ENCODE measurements around the gene KIAA1755.
A peak's percentile ranks its signal among the peaks of the same experiment; 100 is the strongest.

KIAA1755 gene

GRCh38 chr20:38228436-38228835, 32.1 kb downstream of the KIAA1755 start:
- DNase-seq, result peak in 1 of 2 experiments; percentile 17

GRCh38 chr20:38227420-38228360, 32.8 kb downstream of the KIAA1755 start:
- TF ChIP-seq POLR2A (IDR thresholded peaks at IDR 0.05; ENCODE audit: low read length), result no peak
- DNase-seq, result no peak

More at GRCh38 chr20:38228436-38228835, 32.1 kb downstream of the KIAA1755 start:
- no peak for TF ChIP-seq GATA1 (IDR thresholded peaks at IDR 0.05; ENCODE audit: low read depth, low read length)
- no peak for TF ChIP-seq POLR2A (IDR thresholded peaks at IDR 0.05; ENCODE audit: low read length)

GRCh38 chr20:38226553-38226952, 34.0 kb downstream of the KIAA1755 start:
- no peak for DNase-seq
- TF ChIP-seq POLR2A (IDR thresholded peaks at IDR 0.05; ENCODE audit: low read length) (no peak), GATA1 (IDR thresholded peaks at IDR 0.05; ENCODE audit: low read depth, low read length) (no peak)

- DNase-seq, result no peak
These were observed 34.7 kb downstream of the KIAA1755 start for GRCh38 chr20:38225900-38226263.

GRCh38 chr20:38225240-38225899, 35.2 kb downstream of the KIAA1755 start:
- no peak for TF ChIP-seq GATA1 (IDR thresholded peaks at IDR 0.05; ENCODE audit: low read depth, low read length)
- no peak for TF ChIP-seq POLR2A (IDR thresholded peaks at IDR 0.05; ENCODE audit: low read length)
- no peak for DNase-seq

More at GRCh38 chr20:38225900-38226263, 34.7 kb downstream of the KIAA1755 start:
- TF ChIP-seq POLR2A (IDR thresholded peaks at IDR 0.05; ENCODE audit: low read length), result no peak
- TF ChIP-seq GATA1 (IDR thresholded peaks at IDR 0.05; ENCODE audit: low read depth, low read length), result no peak

- TF ChIP-seq POLR2A (IDR thresholded peaks at IDR 0.05; ENCODE audit: low read length), result no peak
- TF ChIP-seq GATA1 (IDR thresholded peaks at IDR 0.05; ENCODE audit: low read depth, low read length), result no peak
- no peak for DNase-seq
These were observed 36.0 kb downstream of the KIAA1755 start for GRCh38 chr20:38224531-38224930.

GRCh38 chr20:38223743-38224100, 36.8 kb downstream of the KIAA1755 start:
- DNase-seq, result no peak
- no peak for TF ChIP-seq GATA1 (IDR thresholded peaks at IDR 0.05; ENCODE audit: low read depth, low read length)
- no peak for TF ChIP-seq POLR2A (IDR thresholded peaks at IDR 0.05; ENCODE audit: low read length)

- DNase-seq, result no peak
These were observed 37.4 kb downstream of the KIAA1755 start for GRCh38 chr20:38222923-38223742.

GRCh38 chr20:38222231-38222922, 38.2 kb downstream of the KIAA1755 start:
- peak; percentile 61 to 79 for DNase-seq
- TF ChIP-seq GATA1 (IDR thresholded peaks at IDR 0.05; ENCODE audit: low read depth, low read length), result no peak
- TF ChIP-seq POLR2A (IDR thresholded peaks at IDR 0.05; ENCODE audit: low read length), result no peak

More at GRCh38 chr20:38222923-38223742, 37.4 kb downstream of the KIAA1755 start:
- TF ChIP-seq GATA1 (IDR thresholded peaks at IDR 0.05; ENCODE audit: low read depth, low read length), result no peak
- no peak for TF ChIP-seq POLR2A (IDR thresholded peaks at IDR 0.05; ENCODE audit: low read length)

- peak; percentile 57 to 78 for DNase-seq
- TF ChIP-seq POLR2A (IDR thresholded peaks at IDR 0.05; ENCODE audit: low read length), result no peak
- no peak for TF ChIP-seq GATA1 (IDR thresholded peaks at IDR 0.05; ENCODE audit: low read depth, low read length)
These were observed 39.4 kb downstream of the KIAA1755 start for GRCh38 chr20:38221119-38221589.

GRCh38 chr20:38220587-38221118, 39.9 kb downstream of the KIAA1755 start:
- TF ChIP-seq GATA1 (IDR thresholded peaks at IDR 0.05; ENCODE audit: low read depth, low read length), result no peak
- TF ChIP-seq POLR2A (IDR thresholded peaks at IDR 0.05; ENCODE audit: low read length), result no peak
- no peak for DNase-seq

GRCh38 chr20:38219006-38219950, 41.3 kb downstream of the KIAA1755 start:
- TF ChIP-seq POLR2A (IDR thresholded peaks at IDR 0.05; ENCODE audit: low read length), result no peak
- no peak for TF ChIP-seq GATA1 (IDR thresholded peaks at IDR 0.05; ENCODE audit: low read depth, low read length)
- no peak for DNase-seq

Measured in erythroblast (primary cell).